Activated T-helper 1 cell treated with anti-CD3 and anti-CD28 coated beads, Interleukin-2, amount 50 U/mL, for 16 hours (primary cell): ENCODE data around the gene ANKRD13A.
"Not testable (repeated sequence)": the region's sequence is repeated elsewhere in the genome, so short reads cannot be mapped to it uniquely, and the experiment has no call there.

Experiments
- DNase-seq, 2 donors: peaks; one replicate each; pipeline ENCODE4 v3.0.0-alpha.2; 2020; ENCODE audit warnings: low read depth in 1 of 2, low spot score in 1 of 2

ANKRD13A gene

DNA sequence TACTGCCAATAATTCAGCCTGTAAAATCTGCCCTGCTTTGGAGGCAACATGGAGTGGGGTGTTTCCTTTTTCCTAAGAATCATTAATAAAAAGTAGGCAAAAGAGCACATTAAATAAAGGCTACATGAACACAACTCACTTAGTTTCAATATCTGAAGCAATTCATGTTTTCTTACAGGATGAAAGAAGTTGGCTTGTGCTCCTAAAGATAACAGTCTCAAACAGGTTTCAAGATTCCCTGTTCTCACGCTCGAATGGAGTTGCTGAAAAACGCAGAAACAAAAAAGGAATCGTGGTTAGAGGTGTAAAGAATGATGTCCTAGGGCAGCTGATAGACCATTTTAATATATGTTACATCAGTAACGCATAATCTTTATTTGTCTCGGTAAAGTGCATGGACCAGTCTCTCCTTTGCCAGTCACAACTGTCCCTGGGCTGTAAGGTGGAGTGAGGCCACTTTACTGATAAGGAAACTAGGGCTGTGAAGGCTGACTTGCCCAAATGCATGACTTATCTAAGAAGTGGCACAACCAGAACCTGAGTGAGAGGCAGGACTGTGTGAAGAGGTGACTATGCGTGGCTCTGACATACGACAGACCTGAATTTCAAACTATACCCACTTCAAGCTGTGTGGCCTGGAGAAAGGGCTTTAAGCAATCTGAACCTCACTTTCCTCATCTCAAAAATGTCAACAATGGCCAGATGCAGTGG lies 15.6 kb upstream of the ANKRD13A start:
- no peak for DNase-seq

DNA sequence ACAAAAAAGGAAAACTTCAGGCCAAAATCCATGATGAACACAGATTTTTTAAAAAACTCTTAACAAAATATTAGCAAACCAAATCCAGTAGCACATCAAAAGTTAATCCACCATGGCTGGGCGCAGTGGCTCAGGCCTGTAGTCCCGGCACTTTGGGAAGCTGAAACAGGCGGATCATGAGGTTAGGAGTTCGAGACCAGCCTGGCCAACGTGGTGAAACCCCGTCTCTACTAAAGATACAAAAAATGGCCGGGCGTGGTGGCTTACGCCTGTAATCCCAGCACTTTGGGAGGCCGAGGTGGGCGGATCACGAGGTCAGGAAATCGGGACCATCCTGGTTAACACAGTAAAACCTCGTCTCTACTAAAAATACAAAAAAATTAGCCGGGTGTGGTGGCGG lies 13.0 kb upstream of the ANKRD13A start:
- DNase-seq: not testable (repeated sequence)

DNA sequence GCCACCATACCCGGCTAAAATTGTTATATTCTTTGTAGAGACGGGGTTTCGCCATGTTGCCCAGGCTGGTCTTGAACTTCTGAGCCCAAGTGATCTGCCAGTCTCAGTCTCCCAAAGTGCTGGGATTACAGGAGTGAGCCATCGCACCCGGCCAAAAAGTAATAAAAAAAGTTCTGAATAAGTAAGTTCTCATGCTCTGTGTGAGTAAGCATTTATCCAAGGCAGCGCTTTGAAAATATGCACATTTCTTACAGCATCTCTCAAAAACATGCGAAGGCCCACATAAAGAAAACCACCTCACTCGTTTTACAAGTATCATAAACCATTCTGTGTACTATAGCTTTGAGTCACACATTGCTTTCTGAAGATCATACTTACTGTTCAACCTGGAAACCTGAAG lies 11.6 kb upstream of the ANKRD13A start:
- DNase-seq: no peak

DNA sequence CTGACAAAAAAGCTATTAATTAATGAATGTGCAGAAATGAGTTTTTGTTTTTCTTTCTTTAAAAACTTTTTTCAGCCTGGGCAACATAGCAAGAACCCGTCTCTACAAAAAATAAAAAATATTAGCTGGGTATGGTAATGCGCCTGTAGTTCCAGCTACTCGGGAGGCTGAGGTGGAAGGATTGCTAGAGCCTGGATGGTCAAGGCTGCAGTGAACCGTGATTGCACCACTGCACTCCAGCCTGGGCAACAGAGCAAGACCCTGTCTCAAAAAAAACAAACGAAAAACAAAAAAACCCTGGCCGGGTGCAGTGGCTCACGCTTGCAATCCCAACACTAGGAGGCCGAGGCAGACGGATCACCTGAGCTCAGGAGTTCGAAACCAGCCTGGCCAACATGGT lies 11.0 kb upstream of the ANKRD13A start:
- DNase-seq: no peak

DNA sequence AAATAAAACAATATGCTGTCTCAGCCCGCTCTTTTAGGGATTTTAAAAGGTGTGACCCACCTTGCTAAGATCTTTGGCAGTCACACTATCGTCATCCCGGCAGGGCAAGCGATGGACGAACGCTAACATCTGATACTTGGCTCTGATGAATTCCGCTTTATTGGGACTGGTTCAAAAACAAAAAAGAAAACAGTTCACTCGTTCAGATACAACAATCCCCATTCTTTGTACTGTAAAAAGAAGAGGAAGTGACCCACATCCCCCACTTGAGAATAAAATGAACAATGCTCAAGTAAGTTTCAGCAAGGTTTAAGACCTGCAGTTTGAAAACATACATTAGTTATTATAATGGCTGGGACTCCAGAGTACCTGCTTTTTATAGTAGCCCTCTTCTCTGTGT lies 10.3 kb upstream of the ANKRD13A start:
- DNase-seq: no peak

DNA sequence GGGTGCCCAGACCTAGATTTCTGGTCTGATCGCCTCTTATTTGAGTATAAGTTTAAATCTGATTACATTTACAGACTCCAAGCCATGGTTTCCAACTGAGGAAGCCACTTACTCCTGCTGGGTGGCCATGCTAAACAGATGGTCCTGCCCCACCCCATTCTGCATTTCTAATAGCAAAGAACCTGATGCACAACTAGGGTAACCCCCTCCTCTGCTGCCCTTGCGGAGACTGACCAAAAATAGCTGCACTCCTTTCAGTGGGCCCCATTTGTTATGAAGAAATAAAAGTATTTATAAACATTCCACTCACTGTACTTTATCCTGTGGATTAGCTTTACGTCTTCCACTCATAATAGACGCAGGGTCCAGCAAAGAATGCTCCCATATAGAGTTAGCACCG lies 9.8 kb upstream of the ANKRD13A start:
- DNase-seq: no peak

DNA sequence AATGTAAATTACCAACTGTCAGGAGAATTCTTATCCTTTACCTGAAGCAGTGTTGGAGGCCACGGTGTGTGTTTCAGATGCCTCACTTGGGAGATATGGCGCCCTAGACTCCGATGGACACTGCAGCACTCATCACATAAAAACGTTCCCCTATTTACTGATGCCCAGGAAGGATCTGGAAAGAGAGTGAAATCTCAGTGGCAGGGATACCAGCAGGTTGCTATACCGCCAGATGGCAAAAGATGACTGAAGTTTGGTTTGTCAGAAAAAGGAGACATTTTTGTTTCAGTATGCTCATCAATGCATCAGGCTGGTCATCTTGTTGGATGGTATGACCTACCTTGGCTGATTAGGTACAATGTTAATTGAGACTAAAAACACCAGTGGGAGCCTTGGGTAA lies 7.6 kb upstream of the ANKRD13A start:
- DNase-seq: no peak

DNA sequence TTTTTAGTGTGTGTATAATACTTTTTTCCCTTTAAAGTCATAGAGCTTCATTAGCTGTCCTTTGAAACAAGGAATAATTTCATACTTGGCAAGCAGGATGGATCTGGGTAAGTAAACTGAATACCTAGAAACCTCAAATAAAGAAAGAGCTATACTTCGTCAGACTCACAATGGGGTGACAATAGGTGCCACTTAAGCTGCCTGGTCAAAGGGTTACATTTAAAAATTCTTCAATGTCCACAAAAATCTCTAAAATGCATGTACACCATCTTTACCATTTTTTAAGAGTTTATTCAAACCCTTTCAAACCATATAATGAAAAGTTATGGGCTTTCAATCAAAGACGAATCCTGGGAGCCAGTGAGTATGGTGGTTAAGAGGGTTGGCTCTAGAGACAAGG lies 6.1 kb upstream of the ANKRD13A start:
- no peak for DNase-seq

DNA sequence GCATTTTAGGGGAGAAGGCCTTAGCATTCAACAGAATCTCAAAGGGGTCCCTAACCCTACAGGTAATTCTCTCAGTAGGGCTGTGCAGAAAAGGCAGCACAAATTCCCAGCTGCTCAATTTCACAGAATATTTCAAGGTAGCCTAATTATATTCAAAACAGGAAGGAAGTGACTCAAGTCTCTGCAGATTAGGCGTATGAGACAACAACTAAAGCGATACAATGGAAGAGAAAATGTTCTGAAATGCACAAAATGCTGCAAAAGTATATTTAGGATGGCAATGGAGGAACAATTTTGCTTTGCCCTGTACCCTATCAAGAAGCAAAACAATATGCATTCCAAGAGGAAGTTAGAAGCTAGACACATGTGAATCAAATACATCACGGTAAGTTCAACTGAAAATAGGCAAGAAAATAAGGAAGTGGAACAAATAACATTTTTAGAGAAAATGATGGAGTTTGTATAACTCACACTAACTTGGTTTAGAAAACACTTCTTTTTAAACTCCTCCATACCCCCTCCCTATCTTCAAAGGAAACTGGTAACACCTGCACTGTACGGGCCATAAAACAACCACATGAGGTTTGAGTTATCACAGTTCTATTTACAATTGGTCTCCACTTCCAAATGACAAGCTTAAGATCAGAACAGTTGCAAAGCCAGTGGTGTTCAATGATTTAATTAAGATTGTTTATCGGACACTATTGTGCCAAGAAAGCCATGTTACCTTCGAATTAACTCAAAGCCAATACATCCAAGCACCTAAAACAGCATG lies 4.6 kb upstream of the ANKRD13A start:
- DNase-seq: no peak

DNA sequence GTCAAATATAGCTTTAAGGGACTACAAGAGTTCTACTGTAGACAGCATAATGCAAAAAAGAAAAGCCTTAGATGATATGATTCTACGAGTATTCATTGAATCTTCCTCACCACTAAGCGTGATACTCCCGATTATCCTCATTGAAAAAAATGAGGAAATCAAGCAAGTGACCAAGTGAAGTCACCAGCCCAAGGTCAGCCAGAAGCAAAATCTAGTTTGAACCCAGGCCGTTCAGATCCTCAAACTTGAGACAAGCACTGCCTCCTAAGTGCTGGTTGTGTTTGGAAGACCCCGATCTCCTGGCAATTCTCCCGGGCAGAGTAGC lies 3.9 kb upstream of the ANKRD13A start:
- no peak for DNase-seq

DNA sequence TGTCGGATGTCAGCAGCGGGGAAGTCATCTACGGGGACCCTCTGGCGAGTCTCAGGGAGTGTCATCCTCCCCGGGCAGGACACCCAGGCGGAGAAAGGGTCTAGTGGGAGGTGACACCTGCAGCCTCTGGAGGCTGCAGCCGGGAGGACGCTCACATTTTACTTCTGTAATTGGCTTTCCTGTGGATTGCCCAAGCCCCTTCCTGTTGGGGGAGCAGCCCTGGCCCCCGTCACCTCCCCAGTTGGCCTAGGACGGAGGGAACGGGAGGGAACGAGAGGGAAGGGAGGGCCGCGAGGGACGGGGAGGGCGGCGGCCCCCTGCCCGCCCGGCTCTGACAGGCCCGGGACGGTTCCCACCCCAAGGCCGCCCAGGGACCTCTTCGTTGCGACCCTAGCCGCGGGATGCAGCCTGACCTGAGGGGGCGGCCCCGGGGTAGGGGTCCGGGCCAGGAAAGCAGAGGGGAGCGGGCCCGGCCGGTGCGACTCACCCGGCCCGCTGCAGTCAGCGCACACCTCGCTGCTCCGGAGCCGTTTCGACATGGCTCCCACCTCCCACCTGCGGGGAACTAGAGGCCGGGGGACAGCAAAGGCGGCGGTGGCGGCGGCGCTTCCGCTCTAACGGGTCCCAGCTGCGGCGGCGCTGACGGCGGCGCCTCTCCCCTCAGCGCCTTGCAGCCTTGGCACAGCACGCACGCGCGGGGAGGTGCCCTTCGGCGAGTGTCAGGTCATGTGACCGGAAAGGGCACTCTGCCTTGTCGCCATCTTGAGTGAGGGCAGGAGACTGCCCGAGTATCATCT lies 3.3 kb upstream of the ANKRD13A start, which contains the start of gene GIT2:
Gene GIT2 (minus strand): TSS at position 683 of the 797 bp plus-strand sequence. CDS start 144 bp downstream, at position 539.
- peak; percentile 83 to 92 for DNase-seq

DNA sequence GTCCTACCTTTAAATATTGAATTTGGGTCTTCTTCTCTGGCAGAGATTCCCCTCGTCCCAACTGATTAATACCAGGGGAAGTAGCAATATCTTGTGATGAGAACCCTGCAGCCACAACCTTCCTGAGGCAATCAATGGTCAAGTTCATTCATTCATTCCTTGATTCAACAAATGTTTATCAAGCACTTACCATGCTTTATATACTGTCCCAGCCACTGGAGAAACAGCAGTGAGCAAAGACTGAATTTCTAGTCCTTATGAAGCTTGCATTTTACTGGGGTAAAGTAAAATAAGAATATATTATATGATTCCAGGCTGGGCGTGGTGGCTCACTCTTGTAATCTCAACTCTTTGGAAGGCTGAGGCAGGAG lies 2.8 kb upstream of the ANKRD13A start:
- no peak for DNase-seq

DNA sequence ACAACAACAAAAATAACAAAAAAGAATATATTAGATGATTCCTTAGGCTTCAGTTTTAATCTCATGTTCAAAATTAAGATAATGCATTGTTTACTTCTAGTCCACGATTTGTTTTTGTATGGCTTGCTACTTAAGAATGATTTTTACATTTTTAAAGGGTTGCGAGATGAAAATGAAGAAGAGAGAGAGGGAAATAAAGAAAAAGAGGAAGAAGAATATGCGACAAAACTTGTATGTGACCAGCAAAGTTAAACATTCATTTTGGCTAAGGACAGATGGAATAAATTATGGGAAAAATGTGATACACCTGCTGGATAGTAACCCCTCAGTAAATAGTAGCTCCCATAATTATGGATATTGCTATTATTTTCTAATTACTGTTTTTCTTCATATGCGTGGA lies 1.8 kb upstream of the ANKRD13A start:
- DNase-seq: no peak

DNA sequence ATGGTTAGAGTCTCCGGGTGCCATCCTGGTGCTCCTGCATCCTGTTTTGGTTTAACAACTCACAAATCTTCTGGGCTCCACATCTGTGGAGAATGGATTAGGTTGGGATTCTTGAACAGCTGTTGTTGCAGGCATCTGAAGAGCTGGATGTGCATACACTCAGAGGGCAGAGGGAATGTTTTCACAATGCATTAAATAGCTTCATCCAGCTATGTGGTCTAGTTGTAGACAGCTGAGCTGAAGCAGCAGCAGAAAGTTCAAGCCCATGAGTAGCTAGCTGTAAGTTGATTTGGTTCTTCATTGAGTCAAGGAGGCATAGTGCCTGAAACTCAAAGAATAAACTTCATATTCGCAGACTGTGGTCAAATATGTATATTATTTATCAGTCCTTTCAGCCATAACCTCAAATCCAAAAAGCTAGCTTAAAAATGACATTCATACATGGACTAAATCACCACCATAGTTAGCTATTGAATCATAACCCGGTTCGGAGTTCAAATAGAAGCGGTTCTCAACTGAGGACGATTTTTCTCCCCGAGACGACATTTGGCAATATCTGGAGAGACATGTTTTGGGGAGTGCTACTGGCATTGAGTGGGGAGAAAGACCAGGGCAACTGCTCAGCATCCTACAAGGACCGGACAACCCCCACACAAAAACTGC lies 858 bp upstream of the ANKRD13A start:
- no peak for DNase-seq

DNA sequence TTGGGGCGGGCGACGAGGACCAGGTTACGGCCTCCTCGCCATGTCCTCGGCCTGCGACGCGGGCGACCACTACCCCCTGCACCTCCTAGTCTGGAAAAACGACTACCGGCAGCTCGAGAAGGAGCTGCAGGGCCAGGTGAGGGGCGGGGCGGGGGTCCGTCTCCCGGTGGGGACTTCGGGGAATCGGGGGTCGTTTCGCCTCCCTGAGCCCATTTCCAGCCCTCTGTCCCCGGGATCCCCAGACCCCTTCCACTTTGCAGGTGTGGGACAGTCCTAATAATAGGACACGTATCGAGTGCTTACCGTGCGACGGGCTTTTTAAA lies 380 bp downstream of the ANKRD13A start:
- DNase-seq: no peak

DNA sequence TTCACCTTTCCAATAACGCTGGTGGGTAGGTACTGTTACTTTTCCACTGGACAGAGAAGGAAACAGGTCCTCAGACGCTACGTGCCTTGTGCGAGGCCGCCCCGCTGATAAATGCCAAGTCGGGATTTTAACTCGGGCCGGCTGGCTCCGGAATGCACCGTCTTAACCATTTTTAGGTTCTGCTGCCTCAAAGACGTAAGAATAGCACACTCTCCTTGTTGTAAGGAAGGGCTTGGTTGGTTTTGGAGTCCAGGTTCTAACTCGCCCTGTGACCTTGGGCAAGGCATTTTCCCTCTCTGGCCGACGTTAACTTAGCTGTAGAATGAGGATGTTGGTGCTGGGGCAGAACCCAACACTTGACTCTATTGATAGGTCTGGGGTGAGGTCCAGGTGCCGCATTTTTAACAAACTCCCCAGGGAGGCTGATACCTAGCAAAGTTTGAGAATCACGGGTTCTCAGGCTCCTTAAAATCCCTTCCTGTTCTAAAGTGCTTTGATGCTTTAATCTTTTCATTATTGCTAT lies 814 bp downstream of the ANKRD13A start:
- DNase-seq: no peak

DNA sequence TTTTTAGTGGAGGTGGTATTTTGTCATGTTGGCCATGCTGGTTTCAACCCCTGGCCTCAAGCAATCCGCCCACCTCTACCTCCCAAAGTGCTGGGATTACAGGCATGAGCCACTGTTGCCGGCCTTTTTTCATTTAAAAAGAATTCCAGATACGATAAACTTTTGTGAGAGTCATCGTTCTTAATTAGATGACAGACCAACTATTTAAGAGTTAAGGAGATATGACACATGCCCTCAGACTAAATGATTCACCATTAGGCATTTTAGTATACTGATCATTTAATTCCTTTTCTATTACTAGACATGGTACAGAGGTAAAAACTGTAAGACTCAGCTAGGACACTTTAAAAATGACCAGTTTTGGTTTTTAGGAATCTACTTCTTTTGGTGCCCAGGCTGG lies 2.4 kb downstream of the ANKRD13A start:
- no peak for DNase-seq

DNA sequence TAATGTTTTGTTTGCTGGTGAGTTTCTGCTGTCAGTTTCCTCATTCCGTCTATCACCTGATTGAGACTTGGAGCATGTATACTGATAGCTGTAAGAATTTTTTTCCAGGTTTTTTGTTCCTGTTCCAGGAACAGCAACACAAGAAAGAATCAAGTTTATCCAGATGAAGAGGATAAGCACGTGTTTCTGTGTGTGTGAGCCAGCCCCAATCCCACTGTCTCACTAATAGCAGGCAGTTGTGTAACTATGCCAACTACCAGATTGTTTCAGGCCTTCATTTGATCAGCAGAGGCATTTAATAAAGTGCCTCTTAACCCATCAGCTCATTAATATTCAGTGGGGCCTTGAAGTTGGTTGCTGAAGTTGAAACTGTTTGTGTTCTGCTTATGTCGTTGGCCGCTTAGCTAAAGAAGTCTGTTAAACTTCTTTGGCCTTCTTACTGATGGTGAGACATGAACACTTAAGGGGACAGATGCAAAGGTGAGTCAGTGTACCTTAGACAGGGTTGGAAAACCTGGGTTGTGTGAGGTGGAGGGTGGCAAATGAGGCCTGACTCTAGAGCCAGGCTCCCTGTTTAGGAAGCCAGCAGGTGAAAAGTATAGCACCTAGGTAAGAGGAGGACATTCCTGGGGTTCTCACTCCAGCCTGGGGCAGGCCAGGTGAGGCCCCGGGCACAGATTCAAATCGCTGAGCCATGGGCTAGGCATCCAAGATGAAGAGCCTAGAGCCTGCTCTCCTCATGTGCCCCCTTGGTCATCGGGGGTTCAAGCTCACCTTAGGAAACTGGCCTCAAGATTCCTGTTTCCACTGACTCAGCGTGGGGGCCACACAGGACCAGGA lies 3.7 kb downstream of the ANKRD13A start:
- DNase-seq: no peak

DNA sequence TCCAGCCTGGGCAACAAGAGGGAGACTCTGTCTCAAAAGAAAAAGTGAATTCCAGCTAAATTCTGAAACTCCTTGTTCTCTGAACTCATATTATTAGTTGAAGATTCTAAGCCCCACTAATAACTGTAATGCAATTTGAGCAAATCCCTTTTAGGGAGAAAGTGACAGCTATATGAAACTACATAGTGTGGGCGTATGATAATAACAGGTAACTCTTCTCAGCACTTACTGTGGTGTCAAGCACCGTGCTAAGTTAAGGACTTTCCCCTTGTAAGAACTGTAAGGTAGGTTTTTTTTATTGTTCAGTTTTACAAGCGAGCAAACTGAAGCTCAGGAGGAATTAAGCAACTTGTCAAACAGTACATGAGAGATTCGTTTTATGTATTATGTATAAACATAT lies 5.4 kb downstream of the ANKRD13A start:
- DNase-seq: no peak

DNA sequence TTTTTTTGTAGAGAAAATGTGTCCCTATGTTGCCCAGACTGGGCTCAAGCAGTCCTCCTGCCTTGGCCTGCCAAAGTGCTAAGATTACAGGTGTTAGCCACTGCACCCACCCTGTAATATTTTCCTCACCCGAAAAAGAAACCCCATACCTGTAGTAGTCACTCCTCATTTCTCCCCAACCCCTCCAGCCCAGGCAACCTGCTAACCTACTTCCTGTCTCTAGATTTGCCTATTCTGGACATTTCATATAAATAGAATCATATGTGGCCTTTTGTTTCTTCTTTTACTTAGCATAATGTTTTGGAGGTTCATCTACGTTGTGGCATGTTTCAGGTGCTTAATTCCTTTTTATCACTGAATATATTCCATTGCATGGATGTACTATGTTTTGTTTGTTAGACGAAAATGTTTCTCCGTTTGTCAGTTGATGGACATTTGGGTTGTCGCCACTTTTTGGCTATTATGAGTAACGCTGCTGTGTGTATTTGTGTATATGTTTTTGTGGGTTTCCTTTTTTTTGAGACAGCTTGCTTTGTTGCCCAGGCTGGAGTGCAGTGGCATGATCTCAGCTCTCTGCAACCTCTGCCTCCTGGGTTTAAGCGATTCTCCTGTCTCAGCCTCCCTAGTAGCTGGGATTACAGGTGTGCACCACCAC lies 6.2 kb downstream of the ANKRD13A start:
- DNase-seq: no peak
